Transverse colon (tissue), 4 donors: ENCODE data around the gene NSMF. TPM values are rescaled to one million over a fixed set of nuclear protein-coding genes. Genes with fewer than 3 reads are reported as not detected.

ENCODE experiments used
- DNase-seq: peaks from one replicate; pipeline ENCODE4 v3.0.0-alpha.2; 2019
- H3K27ac ChIP-seq, 4 donors: fragments of 200-600 bp; sonication (generic); 2 replicates each; pipeline ENCODE4 v1.5.1; 2016 to 2018; ENCODE audit warnings: inconsistent platforms in 4 of 4
- H3K27me3 ChIP-seq: fragments of 200-600 bp; sonication (generic); 2 replicates; pipeline ENCODE4 v1.5.1; 2017; ENCODE audit warnings: inconsistent platforms
- H3K36me3 ChIP-seq, 4 donors: fragments of 200-600 bp; sonication (generic); 2 replicates each; pipeline ENCODE4 v1.5.1; 2017 to 2019; ENCODE audit warnings: inconsistent platforms in 4 of 4
- H3K4me1 ChIP-seq, 4 donors: fragments of 200-600 bp; sonication (generic); 2 replicates each; pipeline ENCODE4 v1.5.1; 2017 to 2020; ENCODE audit warnings: inconsistent platforms in 4 of 4
- H3K4me3 ChIP-seq, 4 donors: fragments of 200-600 bp; sonication (generic); 1 replicate in 1 of 4; 2 replicates in 3 of 4; pipeline versions ENCODE4 v1.5.1 to v1.6.1; 2017 to 2019; ENCODE audit warnings: inconsistent platforms in 4 of 4
- H3K9me3 ChIP-seq, 2 donors: fragments of 200-600 bp; sonication (generic); 2 replicates each; pipeline ENCODE4 v1.5.1; 2017 to 2019; ENCODE audit warnings: inconsistent platforms in 2 of 2
- CTCF ChIP-seq, 5 experiments: fragments of 200-600 bp in 3 of 5; fragments of 450-650 bp in 2 of 5; sonication (generic) in 3 of 5; IDR thresholded peaks; 1 replicate in 2 of 5; 2 replicates in 3 of 5; pipeline ENCODE4 v1.5.1; 2016 to 2017; ENCODE audit warnings: antibody characterized with exemption in 5 of 5, inconsistent platforms in 3 of 5, mild to moderate bottlenecking in 2 of 5, moderate library complexity in 1 of 5
- EP300 ChIP-seq: sonication (generic); formaldehyde crosslinking; IDR thresholded peaks from one replicate; pipeline ENCODE4 v1.6.1; 2017; ENCODE audit warnings: antibody characterized with exemption, low read depth
- POLR2A ChIP-seq: fragments of 450-650 bp; IDR thresholded peaks from one replicate; pipeline ENCODE4 v1.6.1; 2016; ENCODE audit warnings: antibody characterized with exemption, mild to moderate bottlenecking, moderate library complexity
- POLR2AphosphoS5 ChIP-seq, 3 donors: sonication (generic); formaldehyde crosslinking; IDR thresholded peaks; one replicate each; pipeline ENCODE4 v1.6.1; 2016; ENCODE audit warnings: antibody characterized with exemption in 3 of 3
- WGBS, 2 donors: methylation state at CpG; one replicate each; pipeline ENCODE4 v1.1.5; 2018; ENCODE audit warnings: low coverage in 1 of 2; 5-methylcytosine and 5-hydroxymethylcytosine counted together
- in situ Hi-C, 4 donors: fragments of 200-750 bp; cut with MboI; loops; one replicate each; pipeline versions ENCODE4 v1.15.0 to v1.15.1; 2017; ENCODE audit warnings: low sequenced_read_pairs in 3 of 4, low pct_ligation_motif_present in 1 of 4, low pct_unique_long_range_greater_than_20kb in 1 of 4
- intact Hi-C: fragments of 100-400 bp; cut with DNase I; formaldehyde crosslinking; loops from one replicate; pipeline ENCODE4 v1.15.1; 2023; ENCODE audit warnings: low total_unique reads
- total RNA-seq, 4 donors: library from RNA; depleted of rRNA; stranded (reverse); fragments of >200 nt; gene quantifications; one replicate each; pipeline ENCODE4 v1.1.0, GENCODE V29; 2016

Gene NSMF
- total RNA-seq, 4 donors from 2014 or later = 44.6 to 130 (median 55.2) TPM

DNA sequence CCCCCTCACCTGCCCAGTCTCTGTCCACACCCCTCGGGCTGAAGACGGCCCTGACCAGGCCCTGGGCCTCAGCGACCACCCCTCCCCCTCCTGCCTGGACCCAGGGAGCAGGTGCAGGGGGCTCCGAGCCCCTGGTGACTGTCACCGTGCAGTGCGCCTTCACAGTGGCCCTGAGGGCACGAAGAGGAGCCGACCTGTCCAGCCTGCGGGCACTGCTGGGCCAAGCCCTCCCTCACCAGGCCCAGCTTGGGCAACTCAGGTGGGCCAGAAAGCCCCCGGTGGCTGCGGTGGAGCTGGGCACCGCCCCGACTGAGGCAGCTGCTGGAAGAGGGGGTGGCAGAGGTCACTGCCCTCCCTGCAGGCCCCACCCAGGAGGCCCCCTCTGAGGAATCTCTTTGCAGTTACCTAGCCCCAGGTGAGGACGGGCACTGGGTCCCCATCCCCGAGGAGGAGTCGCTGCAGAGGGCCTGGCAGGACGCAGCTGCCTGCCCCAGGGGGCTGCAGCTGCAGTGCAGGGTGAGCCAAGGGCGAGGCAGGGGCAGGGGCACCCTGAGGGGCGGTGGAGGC, 25.7 kb downstream of the NSMF start:
- Histone ChIP-seq H3K36me3 (no peaks in the 10 kb centered on the region), H3K9me3 (no peaks in the 10 kb centered on the region), H3K27ac (no peak overlapping the region), H3K27me3 (no peaks in the 10 kb centered on the region), H3K4me1 (peaks cover 12 to 39% (median 33%) of the 10 kb centered on the region in 4 donors), H3K4me3 (no peak overlapping the region)
- in situ Hi-C loops = no loop called here
- 88% methylated on average over 13 of the region's 19 CpGs; no CpG with 5 or more reads in 1 of the 2 donors for WGBS, 2 donors
- TF ChIP-seq POLR2A (no peak), POLR2AphosphoS5 (IDR thresholded peaks at IDR 0.05) (no peak), EP300 (no peak), CTCF (IDR thresholded peaks at IDR 0.05) (no peak)
- intact Hi-C loops = no loop called here
- DNase-seq = no peak

DNA sequence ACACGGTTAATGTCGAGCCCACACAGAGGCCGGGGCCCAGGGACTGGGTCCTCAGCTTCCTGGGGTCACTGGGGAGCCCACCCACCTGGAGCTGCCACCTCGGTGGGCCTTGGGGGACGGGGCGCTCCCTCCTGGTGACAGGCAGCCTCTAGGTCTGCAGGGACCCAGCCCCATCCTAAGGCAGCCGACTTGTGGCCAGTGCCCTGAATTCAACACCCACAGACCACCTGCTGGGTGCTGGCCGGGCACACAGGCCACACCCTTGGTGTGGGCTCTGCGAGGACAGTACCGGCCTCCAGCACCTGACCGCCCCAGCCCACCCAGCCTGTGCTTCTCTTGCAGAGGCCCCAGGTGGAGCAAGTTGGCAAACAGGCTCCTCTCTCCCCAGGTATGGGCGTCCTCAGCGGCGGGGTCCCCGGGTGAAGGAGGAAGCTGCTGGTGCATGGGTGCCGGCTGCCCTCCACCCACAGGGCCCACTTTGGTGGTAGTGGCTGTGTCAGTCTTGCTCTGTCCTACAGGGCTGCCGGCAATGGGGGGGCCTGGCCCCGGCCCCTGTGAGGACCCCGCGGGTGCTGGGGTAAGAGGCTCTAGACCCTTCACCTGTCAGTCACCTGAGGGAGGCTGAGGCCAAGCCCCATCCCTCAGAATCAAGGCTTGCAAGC, 26.3 kb downstream of the NSMF start:
- in situ Hi-C loops = no loop called here
- no peaks in the 10 kb centered on the region for H3K27me3 ChIP-seq
- no peak for DNase-seq
- H3K27ac ChIP-seq = no peak overlapping the region
- no peaks in the 10 kb centered on the region for H3K36me3 ChIP-seq
- no peak overlapping the region for H3K4me3 ChIP-seq
- H3K9me3 ChIP-seq = no peaks in the 10 kb centered on the region
- 94% methylated on average over 14 of the region's 20 CpGs; no CpG with 5 or more reads in 1 of the 2 donors for WGBS, 2 donors
- intact Hi-C loops = no loop called here
- TF ChIP-seq EP300 (no peak), POLR2AphosphoS5 (IDR thresholded peaks at IDR 0.05) (no peak), CTCF (IDR thresholded peaks at IDR 0.05) (no peak), POLR2A (no peak)
- peaks cover 12 to 34% (median 31%) of the 10 kb centered on the region in 4 donors for H3K4me1 ChIP-seq

GRCh38 chr9:137431416-137431931, 27.7 kb downstream of the NSMF start:
- H3K9me3 ChIP-seq = no peaks in the 10 kb centered on the region
- intact Hi-C loops = no loop called here
- no peak for DNase-seq
- no peaks in the 10 kb centered on the region for H3K27me3 ChIP-seq
- H3K36me3 ChIP-seq = no peaks in the 10 kb centered on the region
- WGBS, 2 donors = 73% methylated on average over 19 of the region's 21 CpGs; no CpG with 5 or more reads in 1 of the 2 donors
- TF ChIP-seq POLR2A (no peak), CTCF (IDR thresholded peaks at IDR 0.05) (no peak), POLR2AphosphoS5 (IDR thresholded peaks at IDR 0.05) (no peak), EP300 (no peak)
- in situ Hi-C loops = no loop called here
- no peak overlapping the region for H3K27ac ChIP-seq
- H3K4me1 ChIP-seq = peaks cover 9 to 23% (median 17%) of the 10 kb centered on the region in 4 donors
- no peak overlapping the region for H3K4me3 ChIP-seq

- DNase-seq = no peak
- peaks cover 3 to 17% (median 11%) of the 10 kb centered on the region in 4 donors for H3K4me1 ChIP-seq
- H3K4me3 ChIP-seq = no peak overlapping the region
- no peaks in the 10 kb centered on the region for H3K9me3 ChIP-seq
- H3K27ac ChIP-seq = no peak overlapping the region
- WGBS, 2 donors = 81% methylated on average over 18 of the region's 27 CpGs; no CpG with 5 or more reads in 1 of the 2 donors
- intact Hi-C loops (no loop called here), in situ Hi-C loops (no loop called here)
- H3K27me3 ChIP-seq = no peaks in the 10 kb centered on the region
- no peaks in the 10 kb centered on the region for H3K36me3 ChIP-seq
- TF ChIP-seq CTCF (IDR thresholded peaks at IDR 0.05) (no peak), POLR2AphosphoS5 (IDR thresholded peaks at IDR 0.05) (peak in 1 of 3 donors; percentile 11)
These were observed 28.3 kb downstream of the NSMF start for GRCh38 chr9:137430723-137431415.
